Endothelial cell of coronary artery (primary cell): Measurements from ENCODE around the gene SP1. TPM values are rescaled to one million over a fixed set of nuclear protein-coding genes. Genes with fewer than 3 reads are reported as not detected.

Source experiments
- total RNA-seq: library from RNA; depleted of rRNA; stranded (reverse); fragments of >200 nt; gene quantifications from 2 replicates; pipeline ENCODE4 v1.2.3, GENCODE V29; 2014

SP1 gene
- 21.2 and 28.2 TPM in 2 replicates for total RNA-seq

GRCh38 chr12:53380104-53380793 is at the start of gene SP1:
TSS of gene SP1 (plus strand) at chr12:53380176. CDS start at chr12:53380292, 116 bp downstream.

GRCh38 chr12:53336181-53336681 is 43.7 kb upstream of the SP1 start, which contains the start of gene SP7:
TSS of gene SP7 (minus strand) at chr12:53336354. CDS start at chr12:53335646, 708 bp downstream.

GRCh38 chr12:53423597-53423996 is 43.6 kb downstream of the SP1 start, which contains the start of gene AMHR2:
TSS of gene AMHR2 (plus strand) at chr12:53423855. CDS start at chr12:53423935, 80 bp downstream.

GRCh38 chr12:53441040-53441833 is 61.3 kb downstream of the SP1 start, which contains the start of gene PRR13:
TSS of gene PRR13 (plus strand) at chr12:53441734. CDS start at chr12:53442715, 981 bp downstream.

GRCh38 chr12:53451661-53452158 is 71.7 kb downstream of the SP1 start, which contains the start of gene PCBP2:
TSS of gene PCBP2 (plus strand) at chr12:53452102. CDS start at chr12:53454801, 2,699 bp downstream.

Other genes with a start within 250 kb of the SP1 start
- gene ZNF740, start 199.5 kb upstream of the SP1 start, total RNA-seq, result 13.7 and 14.9 TPM in 2 replicates
- gene CSAD, start 199.3 kb upstream of the SP1 start, total RNA-seq, result 3.4 and 5.2 TPM in 2 replicates
- gene ITGB7, start 172.9 kb upstream of the SP1 start, total RNA-seq, result 0.18 and 0.38 TPM in 2 replicates
- 4.0 and 8.5 TPM in 2 replicates for gene RARG, start 148.0 kb upstream of the SP1 start, total RNA-seq
- gene ESPL1, start 111.9 kb upstream of the SP1 start, total RNA-seq, result 3.6 and 5.9 TPM in 2 replicates
- 563 and 625 TPM in 2 replicates for gene PFDN5, start 84.6 kb upstream of the SP1 start, total RNA-seq
- gene MYG1, start 80.5 kb upstream of the SP1 start, total RNA-seq, result 40.4 and 45.9 TPM in 2 replicates
- gene AAAS, start 58.6 kb upstream of the SP1 start, total RNA-seq, result 37.4 and 39.6 TPM in 2 replicates
- not detected in 2 replicates for gene SP7, start 43.8 kb upstream of the SP1 start, total RNA-seq
- gene AMHR2, start 43.7 kb downstream of the SP1 start, total RNA-seq, result 0.09 TPM in 1 of 2 replicates, not detected in the other
- 17.5 and 20.3 TPM in 2 replicates for gene PRR13, start 61.6 kb downstream of the SP1 start, total RNA-seq
- 268 and 352 TPM in 2 replicates for gene PCBP2, start 71.9 kb downstream of the SP1 start, total RNA-seq
- 15.9 and 18.9 TPM in 2 replicates for gene MAP3K12, start 119.3 kb downstream of the SP1 start, total RNA-seq
- gene TARBP2, start 121.1 kb downstream of the SP1 start, total RNA-seq, result 42.1 and 49.3 TPM in 2 replicates
- gene NPFF, start 127.3 kb downstream of the SP1 start, total RNA-seq, result not detected in 2 replicates
- gene ATF7, start 246.2 kb downstream of the SP1 start, total RNA-seq, result 8.4 and 9.2 TPM in 2 replicates